Measurements from ENCODE around the gene ASIC3.

The ASIC3 gene

GRCh38 chr7:151035026-151035717 is 13.2 kb upstream of the ASIC3 start:
- no CpG with 5 or more reads among the region's 21 CpGs for WGBS, 2 donors (ENCODE audit: extremely low coverage in 2 of 2, insufficient read length in 2 of 2, insufficient replicate concordance in 1 of 2)

GRCh38 chr7:151035902-151036301 is 12.4 kb upstream of the ASIC3 start:
- no peak overlapping the region for H3K27ac ChIP-seq (replicated peaks; ENCODE audit: low read length)

More at GRCh38 chr7:151035026-151035717, 13.2 kb upstream of the ASIC3 start:
- Histone ChIP-seq H3K4me2 (ENCODE audit: insufficient read depth, low read length, poor library complexity, severe bottlenecking) (no peak overlapping the region), H4K8ac (ENCODE audit: low read depth, low read length) (no peak overlapping the region), H3K4me1 (ENCODE audit: control insufficient read depth in 2 of 2, insufficient read depth in 1 of 2, low read depth in 1 of 2, low read length in 2 of 2) (peaks cover 0 to 9% of the 10 kb centered on the region in 2 donors), H2AFZ (ENCODE audit: low read length) (no peak overlapping the region), H4K91ac (ENCODE audit: low read depth, low read length, poor library complexity) (no peak overlapping the region), H3K9ac (ENCODE audit: low read depth, low read length, poor library complexity) (no peak overlapping the region), H3K27ac (replicated peaks; ENCODE audit: low read length) (no peak overlapping the region), H3K36me3 (replicated peaks in 1 of 2; ENCODE audit: control insufficient read depth in 2 of 2, insufficient read depth in 2 of 2, low read length in 2 of 2) (peaks cover 13 to 41% of the 10 kb centered on the region in 2 donors), H3K9me3 (replicated peaks in 1 of 2; ENCODE audit: control insufficient read depth in 2 of 2, insufficient read depth in 1 of 2, low read depth in 1 of 2, low read length in 2 of 2) (no peaks in the 10 kb centered on the region), H3K18ac (ENCODE audit: low read length) (no peak overlapping the region), H2BK5ac (ENCODE audit: low read length) (no peak overlapping the region), H3K4ac (ENCODE audit: low read length) (no peak overlapping the region), H3K4me3 (ENCODE audit: low read length in 2 of 2) (no peak overlapping the region), H2BK120ac (ENCODE audit: low read depth, low read length) (no peak overlapping the region), H3K14ac (ENCODE audit: low read length) (no peak overlapping the region), H2BK12ac (ENCODE audit: low read length) (no peak overlapping the region), H3K79me1 (ENCODE audit: low read depth, low read length) (no peaks in the 10 kb centered on the region), H2BK15ac (ENCODE audit: low read length) (no peak overlapping the region), H3K23ac (ENCODE audit: low read depth, low read length, poor library complexity) (peak overlapping the region; percentile 67), H2AK5ac (ENCODE audit: low read depth, low read length) (no peak overlapping the region), H3K27me3 (ENCODE audit: control insufficient read depth in 3 of 3, insufficient read depth in 3 of 3, low read depth in 1 of 3, low read length in 3 of 3) (no peaks in the 10 kb centered on the region)
- no peak for DNase-seq (ENCODE audit: low spot score)

GRCh38 chr7:151038951-151039849 is 9.1 kb upstream of the ASIC3 start:
- Histone ChIP-seq H4K8ac (ENCODE audit: low read depth, low read length) (peak overlapping the region; percentile 17), H3K9me3 (replicated peaks in 1 of 2; ENCODE audit: control insufficient read depth in 2 of 2, insufficient read depth in 1 of 2, low read depth in 1 of 2, low read length in 2 of 2) (no peaks in the 10 kb centered on the region), H3K4ac (ENCODE audit: low read length) (no peak overlapping the region), H2AFZ (ENCODE audit: low read length) (peak overlapping the region; percentile 22), H3K36me3 (replicated peaks in 1 of 2; ENCODE audit: control insufficient read depth in 2 of 2, insufficient read depth in 2 of 2, low read length in 2 of 2) (peaks cover 13 to 31% of the 10 kb centered on the region in 2 donors), H2BK5ac (ENCODE audit: low read length) (no peak overlapping the region), H2BK12ac (ENCODE audit: low read length) (no peak overlapping the region), H2AK5ac (ENCODE audit: low read depth, low read length) (no peak overlapping the region), H3K18ac (ENCODE audit: low read length) (no peak overlapping the region), H3K9ac (ENCODE audit: low read depth, low read length, poor library complexity) (no peak overlapping the region), H3K14ac (ENCODE audit: low read length) (peak overlapping the region; percentile 71), H3K4me1 (ENCODE audit: control insufficient read depth in 2 of 2, insufficient read depth in 1 of 2, low read depth in 1 of 2, low read length in 2 of 2) (peaks cover 0 to 9% of the 10 kb centered on the region in 2 donors), H4K91ac (ENCODE audit: low read depth, low read length, poor library complexity) (no peak overlapping the region), H3K27me3 (ENCODE audit: control insufficient read depth in 3 of 3, insufficient read depth in 3 of 3, low read depth in 1 of 3, low read length in 3 of 3) (no peaks in the 10 kb centered on the region), H3K4me3 (ENCODE audit: low read length in 2 of 2) (no peak overlapping the region), H3K23ac (ENCODE audit: low read depth, low read length, poor library complexity) (peak overlapping the region; percentile 70), H2BK15ac (ENCODE audit: low read length) (no peak overlapping the region), H3K79me1 (ENCODE audit: low read depth, low read length) (no peaks in the 10 kb centered on the region), H3K27ac (replicated peaks; ENCODE audit: low read length) (no peak overlapping the region), H2BK120ac (ENCODE audit: low read depth, low read length) (no peak overlapping the region), H3K4me2 (ENCODE audit: insufficient read depth, low read length, poor library complexity, severe bottlenecking) (no peak overlapping the region)
- no peak for DNase-seq (ENCODE audit: low spot score)
- no CpG with 5 or more reads among the region's 12 CpGs for WGBS, 2 donors (ENCODE audit: extremely low coverage in 2 of 2, insufficient read length in 2 of 2, insufficient replicate concordance in 1 of 2)

More at GRCh38 chr7:151035902-151036301, 12.4 kb upstream of the ASIC3 start:
- Histone ChIP-seq H3K4me1 (ENCODE audit: control insufficient read depth in 2 of 2, insufficient read depth in 1 of 2, low read depth in 1 of 2, low read length in 2 of 2) (peaks cover 0 to 9% of the 10 kb centered on the region in 2 donors), H2BK120ac (ENCODE audit: low read depth, low read length) (no peak overlapping the region), H4K8ac (ENCODE audit: low read depth, low read length) (no peak overlapping the region), H4K91ac (ENCODE audit: low read depth, low read length, poor library complexity) (no peak overlapping the region), H3K14ac (ENCODE audit: low read length) (no peak overlapping the region), H3K79me1 (ENCODE audit: low read depth, low read length) (no peaks in the 10 kb centered on the region), H3K18ac (ENCODE audit: low read length) (no peak overlapping the region), H3K4me2 (ENCODE audit: insufficient read depth, low read length, poor library complexity, severe bottlenecking) (no peak overlapping the region), H3K36me3 (replicated peaks in 1 of 2; ENCODE audit: control insufficient read depth in 2 of 2, insufficient read depth in 2 of 2, low read length in 2 of 2) (peaks cover 13 to 41% of the 10 kb centered on the region in 2 donors), H3K9me3 (replicated peaks in 1 of 2; ENCODE audit: control insufficient read depth in 2 of 2, insufficient read depth in 1 of 2, low read depth in 1 of 2, low read length in 2 of 2) (no peaks in the 10 kb centered on the region), H2AK5ac (ENCODE audit: low read depth, low read length) (no peak overlapping the region), H3K4ac (ENCODE audit: low read length) (peak overlapping the region; percentile 53), H2BK15ac (ENCODE audit: low read length) (no peak overlapping the region), H2BK12ac (ENCODE audit: low read length) (no peak overlapping the region), H2AFZ (ENCODE audit: low read length) (no peak overlapping the region), H3K4me3 (ENCODE audit: low read length in 2 of 2) (no peak overlapping the region), H3K23ac (ENCODE audit: low read depth, low read length, poor library complexity) (peak overlapping the region; percentile 80), H3K9ac (ENCODE audit: low read depth, low read length, poor library complexity) (no peak overlapping the region), H3K27me3 (ENCODE audit: control insufficient read depth in 3 of 3, insufficient read depth in 3 of 3, low read depth in 1 of 3, low read length in 3 of 3) (no peaks in the 10 kb centered on the region), H2BK5ac (ENCODE audit: low read length) (no peak overlapping the region)
- no peak for DNase-seq (ENCODE audit: low spot score)
- no CpG with 5 or more reads among the region's 17 CpGs for WGBS, 2 donors (ENCODE audit: extremely low coverage in 2 of 2, insufficient read length in 2 of 2, insufficient replicate concordance in 1 of 2)
